ENCODE measurements around the gene PRSS27.
A peak's percentile ranks its signal among the peaks of the same experiment; 100 is the strongest.

The PRSS27 gene

GRCh38 chr16:2752035-2752849 lies 32.2 kb upstream of the PRSS27 start, which contains the start of gene SRRM2:
SRRM2 (plus strand) TSS chr16:2752638; CDS start chr16:2756365, 3,727 bp downstream.
- DNase-seq (ENCODE audit: low read depth): peak; percentile 96
- H3K4me3 ChIP-seq (ENCODE audit: low read length): peak within 1 kb of the TSS; percentile 94
- TF ChIP-seq, protein P1, sequence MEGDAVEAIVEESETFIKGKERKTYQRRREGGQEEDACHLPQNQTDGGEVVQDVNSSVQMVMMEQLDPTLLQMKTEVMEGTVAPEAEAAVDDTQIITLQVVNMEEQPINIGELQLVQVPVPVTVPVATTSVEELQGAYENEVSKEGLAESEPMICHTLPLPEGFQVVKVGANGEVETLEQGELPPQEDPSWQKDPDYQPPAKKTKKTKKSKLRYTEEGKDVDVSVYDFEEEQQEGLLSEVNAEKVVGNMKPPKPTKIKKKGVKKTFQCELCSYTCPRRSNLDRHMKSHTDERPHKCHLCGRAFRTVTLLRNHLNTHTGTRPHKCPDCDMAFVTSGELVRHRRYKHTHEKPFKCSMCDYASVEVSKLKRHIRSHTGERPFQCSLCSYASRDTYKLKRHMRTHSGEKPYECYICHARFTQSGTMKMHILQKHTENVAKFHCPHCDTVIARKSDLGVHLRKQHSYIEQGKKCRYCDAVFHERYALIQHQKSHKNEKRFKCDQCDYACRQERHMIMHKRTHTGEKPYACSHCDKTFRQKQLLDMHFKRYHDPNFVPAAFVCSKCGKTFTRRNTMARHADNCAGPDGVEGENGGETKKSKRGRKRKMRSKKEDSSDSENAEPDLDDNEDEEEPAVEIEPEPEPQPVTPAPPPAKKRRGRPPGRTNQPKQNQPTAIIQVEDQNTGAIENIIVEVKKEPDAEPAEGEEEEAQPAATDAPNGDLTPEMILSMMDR (conservative IDR thresholded peaks at IDR 0.05; ENCODE audit: low read length): no peak; the same call in 1 of the 2 replicates

DNA sequence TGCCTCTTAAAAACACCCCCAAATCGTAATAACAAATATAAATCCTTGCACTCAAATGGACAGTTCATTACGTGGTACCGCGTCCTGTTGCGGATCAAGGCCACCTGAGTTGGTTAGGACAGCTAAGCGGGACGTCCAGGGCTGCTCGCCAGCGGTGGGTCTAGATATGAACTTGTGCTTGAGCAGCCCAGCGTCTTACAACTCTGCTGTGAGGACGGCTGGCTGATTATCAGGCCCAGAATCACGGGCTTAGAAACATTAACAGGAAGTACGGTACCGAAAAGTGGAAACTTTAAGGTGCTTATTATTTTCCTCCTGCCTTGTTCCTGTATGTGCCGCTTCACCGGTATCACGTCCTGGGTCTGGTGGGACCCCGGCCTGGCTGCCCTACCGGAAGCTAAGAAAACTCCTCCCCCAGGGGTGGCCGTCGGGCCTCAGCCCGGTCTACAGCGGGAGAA lies 31.6 kb upstream of the PRSS27 start:
- peak overlapping the region; percentile 94 for H3K4me3 ChIP-seq (ENCODE audit: low read length)
- TF ChIP-seq, protein P1 (conservative IDR thresholded peaks at IDR 0.05; ENCODE audit: low read length): no peak
- DNase-seq (ENCODE audit: low read depth): no peak

DNA sequence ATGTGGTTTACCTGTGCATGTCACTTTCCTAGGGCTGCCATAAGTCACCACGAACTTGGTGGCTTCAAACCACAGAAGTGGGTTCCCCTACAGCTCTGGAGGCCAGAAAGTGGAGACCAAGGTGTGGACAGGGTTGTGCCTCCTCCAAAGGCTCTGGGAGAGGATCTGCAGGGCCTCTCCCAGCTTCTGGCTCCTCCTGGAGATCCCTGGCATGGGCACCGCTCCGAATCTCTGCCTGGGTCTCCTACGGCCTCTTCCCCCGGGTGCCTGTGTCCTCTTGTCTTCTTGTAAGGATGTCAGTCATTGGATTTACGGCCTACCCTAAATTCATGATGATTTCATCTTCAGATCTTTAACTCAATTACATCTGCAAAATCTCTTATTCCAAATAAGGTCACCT lies 29.9 kb upstream of the PRSS27 start:
- TF ChIP-seq, protein P1 (conservative IDR thresholded peaks at IDR 0.05; ENCODE audit: low read length): no peak
- DNase-seq (ENCODE audit: low read depth): no peak
- H3K4me3 ChIP-seq (ENCODE audit: low read length): no peak overlapping the region

GRCh38 chr16:2749476-2749875 lies 29.5 kb upstream of the PRSS27 start:
- DNase-seq (ENCODE audit: low read depth): no peak
- no peak overlapping the region for H3K4me3 ChIP-seq (ENCODE audit: low read length)
- TF ChIP-seq, protein P1 (conservative IDR thresholded peaks at IDR 0.05; ENCODE audit: low read length): no peak

GRCh38 chr16:2748757-2749455 lies 28.9 kb upstream of the PRSS27 start:
- no peak for DNase-seq (ENCODE audit: low read depth)
- H3K4me3 ChIP-seq (ENCODE audit: low read length): no peak overlapping the region
- TF ChIP-seq, protein P1 (conservative IDR thresholded peaks at IDR 0.05; ENCODE audit: low read length): no peak

GRCh38 chr16:2745961-2746360 lies 25.9 kb upstream of the PRSS27 start:
- no peak for DNase-seq (ENCODE audit: low read depth)
- TF ChIP-seq, protein P1 (conservative IDR thresholded peaks at IDR 0.05; ENCODE audit: low read length): no peak
- H3K4me3 ChIP-seq (ENCODE audit: low read length): no peak overlapping the region

Measured in AG10803 (cell line).